ENCODE results near the gene MYOCD.

DNA sequence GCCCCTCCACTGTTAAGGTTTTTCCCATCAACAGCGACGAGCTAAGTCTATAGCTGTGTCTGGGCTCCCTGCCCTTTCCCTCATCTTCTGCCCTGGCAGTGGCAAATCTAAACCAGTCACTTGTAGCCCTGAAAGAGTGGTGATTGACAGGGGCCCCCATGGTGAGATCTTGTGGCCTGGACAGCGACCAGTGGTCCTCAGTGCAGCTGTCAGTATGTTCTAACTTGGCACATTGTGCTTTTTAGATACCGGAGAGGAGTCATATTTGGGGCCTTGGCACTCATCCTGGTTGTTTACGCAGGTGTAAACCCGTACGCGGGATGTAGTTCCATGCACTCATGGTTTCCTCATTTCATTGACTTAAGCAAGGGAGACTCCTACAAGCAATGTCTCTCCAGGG is 66.1 kb downstream of the MYOCD start:
- TF ChIP-seq, protein P1, sequence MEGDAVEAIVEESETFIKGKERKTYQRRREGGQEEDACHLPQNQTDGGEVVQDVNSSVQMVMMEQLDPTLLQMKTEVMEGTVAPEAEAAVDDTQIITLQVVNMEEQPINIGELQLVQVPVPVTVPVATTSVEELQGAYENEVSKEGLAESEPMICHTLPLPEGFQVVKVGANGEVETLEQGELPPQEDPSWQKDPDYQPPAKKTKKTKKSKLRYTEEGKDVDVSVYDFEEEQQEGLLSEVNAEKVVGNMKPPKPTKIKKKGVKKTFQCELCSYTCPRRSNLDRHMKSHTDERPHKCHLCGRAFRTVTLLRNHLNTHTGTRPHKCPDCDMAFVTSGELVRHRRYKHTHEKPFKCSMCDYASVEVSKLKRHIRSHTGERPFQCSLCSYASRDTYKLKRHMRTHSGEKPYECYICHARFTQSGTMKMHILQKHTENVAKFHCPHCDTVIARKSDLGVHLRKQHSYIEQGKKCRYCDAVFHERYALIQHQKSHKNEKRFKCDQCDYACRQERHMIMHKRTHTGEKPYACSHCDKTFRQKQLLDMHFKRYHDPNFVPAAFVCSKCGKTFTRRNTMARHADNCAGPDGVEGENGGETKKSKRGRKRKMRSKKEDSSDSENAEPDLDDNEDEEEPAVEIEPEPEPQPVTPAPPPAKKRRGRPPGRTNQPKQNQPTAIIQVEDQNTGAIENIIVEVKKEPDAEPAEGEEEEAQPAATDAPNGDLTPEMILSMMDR (IDR thresholded peaks at IDR 0.05): no peak
- TF ChIP-seq TCF7L2 (IDR thresholded peaks at IDR 0.05; ENCODE audit: low read depth, low read length) (no peak), POLR2AphosphoS5 (IDR thresholded peaks at IDR 0.05; ENCODE audit: low read depth, low read length) (no peak), SIN3A (IDR thresholded peaks at IDR 0.05; ENCODE audit: borderline replicate concordance, insufficient read depth, low read depth, low read length) (no peak)
- TF ChIP-seq, protein P2, sequence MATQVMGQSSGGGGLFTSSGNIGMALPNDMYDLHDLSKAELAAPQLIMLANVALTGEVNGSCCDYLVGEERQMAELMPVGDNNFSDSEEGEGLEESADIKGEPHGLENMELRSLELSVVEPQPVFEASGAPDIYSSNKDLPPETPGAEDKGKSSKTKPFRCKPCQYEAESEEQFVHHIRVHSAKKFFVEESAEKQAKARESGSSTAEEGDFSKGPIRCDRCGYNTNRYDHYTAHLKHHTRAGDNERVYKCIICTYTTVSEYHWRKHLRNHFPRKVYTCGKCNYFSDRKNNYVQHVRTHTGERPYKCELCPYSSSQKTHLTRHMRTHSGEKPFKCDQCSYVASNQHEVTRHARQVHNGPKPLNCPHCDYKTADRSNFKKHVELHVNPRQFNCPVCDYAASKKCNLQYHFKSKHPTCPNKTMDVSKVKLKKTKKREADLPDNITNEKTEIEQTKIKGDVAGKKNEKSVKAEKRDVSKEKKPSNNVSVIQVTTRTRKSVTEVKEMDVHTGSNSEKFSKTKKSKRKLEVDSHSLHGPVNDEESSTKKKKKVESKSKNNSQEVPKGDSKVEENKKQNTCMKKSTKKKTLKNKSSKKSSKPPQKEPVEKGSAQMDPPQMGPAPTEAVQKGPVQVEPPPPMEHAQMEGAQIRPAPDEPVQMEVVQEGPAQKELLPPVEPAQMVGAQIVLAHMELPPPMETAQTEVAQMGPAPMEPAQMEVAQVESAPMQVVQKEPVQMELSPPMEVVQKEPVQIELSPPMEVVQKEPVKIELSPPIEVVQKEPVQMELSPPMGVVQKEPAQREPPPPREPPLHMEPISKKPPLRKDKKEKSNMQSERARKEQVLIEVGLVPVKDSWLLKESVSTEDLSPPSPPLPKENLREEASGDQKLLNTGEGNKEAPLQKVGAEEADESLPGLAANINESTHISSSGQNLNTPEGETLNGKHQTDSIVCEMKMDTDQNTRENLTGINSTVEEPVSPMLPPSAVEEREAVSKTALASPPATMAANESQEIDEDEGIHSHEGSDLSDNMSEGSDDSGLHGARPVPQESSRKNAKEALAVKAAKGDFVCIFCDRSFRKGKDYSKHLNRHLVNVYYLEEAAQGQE (IDR thresholded peaks at IDR 0.05; ENCODE audit: insufficient read depth in 1 of 2, low read depth in 2 of 2, low read length in 1 of 2): no peak

All from Panc1 (cell line).